Measurements from ENCODE around the gene CFP.

GRCh38 chrX:47649271-47649670, 19.5 kb upstream of the CFP start:
- TF ChIP-seq REL (CRISPR knock-in tag; conservative IDR thresholded peaks at IDR 0.05) (no peak), NFKB2 (CRISPR knock-in tag; IDR thresholded peaks at IDR 0.05; ENCODE audit: borderline replicate concordance) (no peak), CTCF (CRISPR knock-in tag; IDR thresholded peaks at IDR 0.05) (no peak), SOX6 (IDR thresholded peaks at IDR 0.05) (no peak), SOX6 (CRISPR knock-in tag; IDR thresholded peaks at IDR 0.05) (no peak), DNMT1 (CRISPR knock-in tag; IDR thresholded peaks at IDR 0.05) (no peak), ZBTB33 (CRISPR knock-in tag; IDR thresholded peaks at IDR 0.05) (no peak), EZH2 (conservative IDR thresholded peaks at IDR 0.05; ENCODE audit: low read depth, low read length) (no peak), ZNF281 (CRISPR knock-in tag; IDR thresholded peaks at IDR 0.05; ENCODE audit: borderline replicate concordance) (no peak), ZNF512B (CRISPR knock-in tag; IDR thresholded peaks at IDR 0.05; ENCODE audit: borderline replicate concordance) (no peak), PBX3 (CRISPR knock-in tag; IDR thresholded peaks at IDR 0.05; ENCODE audit: borderline replicate concordance) (no peak), POLR2A (IDR thresholded peaks at IDR 0.05; ENCODE audit: insufficient read depth in 1 of 2, low read depth in 2 of 2, low read length in 2 of 2) (no peak), KAT2B (IDR thresholded peaks at IDR 0.05; ENCODE audit: borderline replicate concordance, low read depth, low read length) (no peak), MTF1 (CRISPR knock-in tag; IDR thresholded peaks at IDR 0.05) (no peak)

Data from HepG2 (cell line).